ENCODE results near the gene ITFG2. TPM values are rescaled to one million over a fixed set of nuclear protein-coding genes. Genes with fewer than 3 reads are reported as not detected.
A peak's percentile ranks its signal among the peaks of the same experiment; 100 is the strongest.

The ITFG2 gene
- total and polyA plus RNA-seq, 2 donors (not counting 3 experiments of a cell fraction or from before 2014, with no cell fraction given): 25.0 to 31.9 TPM

GRCh38 chr12:2795291-2796186 is 16.9 kb upstream of the ITFG2 start:
- intact Hi-C loops (cut with micrococcal nuclease): loop anchor here (1.0 to 2.0 kb wide), 2 partner anchors 17 to 241 kb away; partner anchors contain the start of gene ITFG2
- peak; percentile 57 for DNase-seq (ENCODE audit: low read depth, low spot score)
- H3K4me2 ChIP-seq (ENCODE audit: insufficient read depth, low read length): peak overlapping the region; percentile 91

GRCh38 chr12:2796187-2796666 is 16.2 kb upstream of the ITFG2 start:
- TF ChIP-seq POLR2AphosphoS5 (IDR thresholded peaks at IDR 0.05; ENCODE audit: insufficient read depth, low read depth, low read length): no peak
- TF ChIP-seq GATA2 (IDR thresholded peaks at IDR 0.05; ENCODE audit: insufficient read depth, insufficient read length, low read depth, low read length): no peak
- TF ChIP-seq JUN (IDR thresholded peaks at IDR 0.05; ENCODE audit: borderline replicate concordance, insufficient read depth, insufficient read length, low read depth): no peak
- TF ChIP-seq EZH2 (IDR thresholded peaks at IDR 0.05; ENCODE audit: borderline replicate concordance, low read depth, low read length, severe bottlenecking): no peak
- TF ChIP-seq POLR2A (IDR thresholded peaks at IDR 0.05; ENCODE audit: low read depth, low read length): no peak
- no peak for TF ChIP-seq FOS (IDR thresholded peaks at IDR 0.05; ENCODE audit: borderline replicate concordance, insufficient read depth, low read length)
- no peak for TF ChIP-seq CTCF (IDR thresholded peaks at IDR 0.05; ENCODE audit: extremely low read depth in 1 of 2, insufficient read depth in 1 of 2, low read depth in 1 of 2, low read length in 2 of 2)
- TF ChIP-seq MYC (IDR thresholded peaks at IDR 0.05; ENCODE audit: low read depth, low read length): no peak
- no peak for TF ChIP-seq MAX (IDR thresholded peaks at IDR 0.05; ENCODE audit: insufficient read depth, insufficient read length)
- H2AFZ ChIP-seq (ENCODE audit: low read depth, low read length): peak overlapping the region; percentile 71
- DNase-seq (ENCODE audit: low read depth, low spot score) (no peak), FAIRE-seq (peak; percentile 73)
- no TSS peak for BruUV-seq (replicated peaks)
- H3K4me1 ChIP-seq (ENCODE audit: control insufficient read depth, extremely low read depth, insufficient read depth, low read length): peaks cover 23% of the 10 kb centered on the region
- peaks cover 2 to 7% of the 10 kb centered on the region in 2 experiments for H3K27me3 ChIP-seq (ENCODE audit: control insufficient read depth in 2 of 2, insufficient read depth in 2 of 2, low read length in 2 of 2)
- H3K79me2 ChIP-seq (ENCODE audit: control insufficient read depth, insufficient read depth, low read length): peaks cover 25% of the 10 kb centered on the region
- peak overlapping the region; percentile 63 for H3K9ac ChIP-seq (replicated peaks; ENCODE audit: extremely low read depth, insufficient read depth, low read length)
- intact Hi-C loops (cut with micrococcal nuclease): loop anchor here (1.0 kb wide), 1 partner anchor 16 kb away; the partner anchor contains the start of gene ITFG2
- dilution Hi-C loops (cut with MboI; ENCODE audit: extremely low pct_ligation_motif_present, low sequenced_read_pairs): no loop called here
- H3K36me3 ChIP-seq (ENCODE audit: control insufficient read depth in 2 of 2, extremely low read depth in 1 of 2, insufficient read depth in 2 of 2, low read length in 2 of 2): peaks cover 14 to 27% of the 10 kb centered on the region in 2 experiments
- H3K9me3 ChIP-seq (replicated peaks; ENCODE audit: control insufficient read depth, insufficient read depth, low read length): no peaks in the 10 kb centered on the region
- ChIA-PET CTCF (interaction anchor here (0.8 to 3.1 kb wide), 11 partner anchors 8 to 504 kb away, joined by 3 to 31 read pairs (median 3); partner anchors contain the start of gene ITFG2), POLR2A (interaction anchor here (0.9 kb wide), 1 partner anchor 17 kb away, joined by 4 read pairs; no protein-coding TSS in a partner anchor)
- peak overlapping the region; percentile 1 for H3K27ac ChIP-seq (ENCODE audit: insufficient read depth, low read depth, low read length)
- H4K20me1 ChIP-seq (replicated peaks; ENCODE audit: control insufficient read depth, extremely low read depth, insufficient read depth, low read length): no peaks in the 10 kb centered on the region
- H3K4me3 ChIP-seq (replicated peaks in 1 of 3; ENCODE audit: insufficient read depth in 1 of 3, low read depth in 1 of 3, low read length in 3 of 3): peak overlapping the region; percentile 69 to 93 (median 73)
- H3K9me1 ChIP-seq (replicated peaks; ENCODE audit: control insufficient read depth, extremely low read depth, insufficient read depth, low read length): no peaks in the 10 kb centered on the region
- H3K4me2 ChIP-seq (ENCODE audit: insufficient read depth, low read length): peak overlapping the region; percentile 91

More at GRCh38 chr12:2795291-2796186, 16.9 kb upstream of the ITFG2 start:
- no peaks in the 10 kb centered on the region for H3K9me3 ChIP-seq (replicated peaks; ENCODE audit: control insufficient read depth, insufficient read depth, low read length)
- peaks cover 12 to 20% of the 10 kb centered on the region in 2 experiments for H3K36me3 ChIP-seq (ENCODE audit: control insufficient read depth in 2 of 2, extremely low read depth in 1 of 2, insufficient read depth in 2 of 2, low read length in 2 of 2)
- H3K9ac ChIP-seq (replicated peaks; ENCODE audit: extremely low read depth, insufficient read depth, low read length): peak overlapping the region; percentile 63
- H2AFZ ChIP-seq (ENCODE audit: low read depth, low read length): peak overlapping the region; percentile 71
- no peaks in the 10 kb centered on the region for H4K20me1 ChIP-seq (replicated peaks; ENCODE audit: control insufficient read depth, extremely low read depth, insufficient read depth, low read length)
- peak overlapping the region; percentile 1 for H3K27ac ChIP-seq (ENCODE audit: insufficient read depth, low read depth, low read length)
- ChIA-PET CTCF (interaction anchor here (0.8 to 3.1 kb wide), 12 partner anchors 9 to 504 kb away, joined by 3 to 31 read pairs (median 4); partner anchors contain the start of gene ITFG2), POLR2A (interaction anchor here (0.9 kb wide), 1 partner anchor 17 kb away, joined by 4 read pairs; no protein-coding TSS in a partner anchor)
- H3K4me1 ChIP-seq (ENCODE audit: control insufficient read depth, extremely low read depth, insufficient read depth, low read length): peaks cover 23% of the 10 kb centered on the region
- peak; percentile 43 for FAIRE-seq
- peak overlapping the region; percentile 69 to 93 (median 73) for H3K4me3 ChIP-seq (replicated peaks in 1 of 3; ENCODE audit: insufficient read depth in 1 of 3, low read depth in 1 of 3, low read length in 3 of 3)
- TF ChIP-seq POLR2AphosphoS5 (IDR thresholded peaks at IDR 0.05; ENCODE audit: insufficient read depth, low read depth, low read length): peak; percentile 47
- no peak for TF ChIP-seq EZH2 (IDR thresholded peaks at IDR 0.05; ENCODE audit: borderline replicate concordance, low read depth, low read length, severe bottlenecking)
- H3K79me2 ChIP-seq (ENCODE audit: control insufficient read depth, insufficient read depth, low read length): peaks cover 25% of the 10 kb centered on the region
- peaks cover 2 to 7% of the 10 kb centered on the region in 2 experiments for H3K27me3 ChIP-seq (ENCODE audit: control insufficient read depth in 2 of 2, insufficient read depth in 2 of 2, low read length in 2 of 2)
- no peaks in the 10 kb centered on the region for H3K9me1 ChIP-seq (replicated peaks; ENCODE audit: control insufficient read depth, extremely low read depth, insufficient read depth, low read length)
- BruUV-seq (replicated peaks): no TSS peak
- dilution Hi-C loops (cut with MboI; ENCODE audit: extremely low pct_ligation_motif_present, low sequenced_read_pairs): no loop called here
